K562 (cell line): Measurements from ENCODE around the gene ZNF672. TPM values are rescaled to one million over a fixed set of nuclear protein-coding genes. Genes with fewer than 3 reads are reported as not detected.

Source experiments
- ATAC-seq: fragments of 200-7000 bp; cut with Tn5 transposase; 3 replicates; pipeline ENCODE4 v1.9.1; 2020; ENCODE audit warnings: moderate library complexity
- BruUV-seq: library from RNA; stranded (reverse); fragments of 400-500 nt; replicated peaks from 2 replicates; lab custom pipeline; 2021; lab: Mats Ljungman, UMichigan
- CTCF ChIA-PET: fragments of 300-600 bp; formaldehyde crosslinking; extraction: SDS; loops from one replicate; lab custom pipeline; 2021; ENCODE audit warnings: low intra/inter-chr PET ratio; lab: Yijun Ruan, JAX
- POLR2A ChIA-PET: fragments of 300-600, 350-650 bp; sonication (Branson Sonifier 250); formaldehyde crosslinking; extraction: SDS; loops from one replicate; lab custom pipeline; 2021; ENCODE audit warnings: antibody characterized with exemption, inconsistent platforms; lab: Yijun Ruan, JAX
- DNase-seq, 4 experiments: peaks; one replicate each; pipeline versions ENCODE4 v3.0.0 to v3.0.0-alpha.2; 2011 to 2018; ENCODE audit warnings: low spot score in 3 of 4, mixed read lengths in 3 of 4; ENCODE audit errors: extremely low read depth in 1 of 4
- FAIRE-seq: peaks from 2 replicates; lab custom pipeline; 2011; peaks lifted over from hg19 to GRCh38; lab: Jason Lieb, UNC
- H2AFZ ChIP-seq: 2 replicates; pipeline ENCODE4 v1.6.0; 2011; ENCODE audit warnings: low read depth, low read length, control low read depth, inconsistent platforms
- H3K27ac ChIP-seq: fragments of 200-600 bp; 3 replicates; pipeline ENCODE4 v1.8.0; 2011; ENCODE audit warnings: low read depth, mild to moderate bottlenecking, control low read depth, inconsistent platforms, low read length, moderate library complexity, mixed read lengths; ENCODE audit errors: extremely low read depth
- H3K27me3 ChIP-seq, 2 experiments: fragments of 300-600 bp in 1 of 2; 2 replicates in 1 of 2; 3 replicates in 1 of 2; pipeline versions ENCODE4 v1.6.0 to v1.8.0; 2011; ENCODE audit warnings: inconsistent platforms in 2 of 2, low read length in 2 of 2, mild to moderate bottlenecking in 1 of 2, mixed read lengths in 1 of 2, moderate library complexity in 1 of 2; ENCODE audit not compliant: control insufficient read depth in 2 of 2, insufficient read depth in 2 of 2
- H3K36me3 ChIP-seq: fragments of 300-600 bp; 3 replicates; pipeline ENCODE4 v1.8.0; 2011; ENCODE audit warnings: mild to moderate bottlenecking, low read length, inconsistent platforms; ENCODE audit not compliant: control insufficient read depth, insufficient read depth
- H3K4me1 ChIP-seq, 2 experiments: fragments of 200-600 bp in 1 of 2; replicated peaks in 1 of 2; 2 replicates in 1 of 2; 3 replicates in 1 of 2; pipeline versions ENCODE4 v1.5.1 to v1.8.0; 2011; ENCODE audit warnings: inconsistent platforms in 2 of 2, low read length in 2 of 2, mild to moderate bottlenecking in 1 of 2, mixed read lengths in 1 of 2, moderate library complexity in 1 of 2; ENCODE audit not compliant: control insufficient read depth in 2 of 2, insufficient read depth in 2 of 2
- H3K4me2 ChIP-seq: 2 replicates; pipeline ENCODE4 v1.6.1; 2011; ENCODE audit warnings: low read length, control low read depth, inconsistent platforms, mixed read lengths; ENCODE audit not compliant: insufficient read depth
- H3K4me3 ChIP-seq: fragments of 200-600 bp; sonication (generic), shearing (Covaris generic); 2 replicates; pipeline ENCODE4 v1.5.1; 2016; ENCODE audit warnings: control low read depth, inconsistent platforms
- H3K79me2 ChIP-seq: fragments of 200-600 bp; 3 replicates; pipeline ENCODE4 v1.8.0; 2011; ENCODE audit warnings: low read length, inconsistent platforms; ENCODE audit not compliant: control insufficient read depth, insufficient read depth
- H3K9ac ChIP-seq, 2 experiments: 2 replicates each; pipeline versions ENCODE4 v1.6.0 to v1.6.1; 2011; ENCODE audit warnings: low read depth in 2 of 2, low read length in 2 of 2, control low read depth in 1 of 2, inconsistent platforms in 1 of 2, mild to moderate bottlenecking in 1 of 2, mixed read lengths in 1 of 2; ENCODE audit not compliant: insufficient read depth in 1 of 2
- H3K9me1 ChIP-seq: one replicate; pipeline ENCODE4 v1.6.0; 2011; ENCODE audit warnings: inconsistent platforms, mild to moderate bottlenecking, low read length, moderate library complexity; ENCODE audit not compliant: control insufficient read depth, insufficient read depth
- H3K9me3 ChIP-seq: replicated peaks from 2 replicates; pipeline ENCODE4 v1.5.1; 2011; ENCODE audit warnings: low read depth, low read length, inconsistent platforms; ENCODE audit not compliant: control insufficient read depth, insufficient read depth
- H4K20me1 ChIP-seq: replicated peaks from 2 replicates; pipeline ENCODE4 v1.6.1; 2011; ENCODE audit warnings: low read length, inconsistent platforms, mixed read lengths; ENCODE audit not compliant: control insufficient read depth, insufficient read depth
- HMG20A ChIP-seq: fragments of 450-650 bp; formaldehyde crosslinking; conservative IDR thresholded peaks from 2 replicates; pipeline ENCODE4 v1.4.0; 2020; ENCODE audit warnings: mild to moderate bottlenecking, mixed read lengths
- IRF1 ChIP-seq: sonication (generic); formaldehyde crosslinking; IDR thresholded peaks from 2 replicates; pipeline ENCODE4 v1.8.0; 2022; ENCODE audit warnings: missing genetic modification reagents, mild to moderate bottlenecking, borderline replicate concordance
- POLR2AphosphoS2 ChIP-seq: IDR thresholded peaks from 2 replicates; pipeline ENCODE4 v1.6.1; 2012; ENCODE audit warnings: low read length, improper control_type of control experiment
- POLR2AphosphoS5 ChIP-seq: IDR thresholded peaks from 2 replicates; pipeline ENCODE4 v1.6.1; 2011; ENCODE audit warnings: mild to moderate bottlenecking, low read depth, low read length, moderate library complexity; ENCODE audit not compliant: control insufficient read depth, insufficient read depth
- ZNF282 ChIP-seq: sonication (generic); formaldehyde crosslinking; IDR thresholded peaks from 2 replicates; pipeline ENCODE4 v1.8.1; 2023; ENCODE audit warnings: missing genetic modification reagents
- ZNF354B ChIP-seq: fragments of 250-450 bp; sonication (Bioruptor Pico); IDR thresholded peaks from 2 replicates; pipeline ENCODE4 v1.4.0; 2020
- WGBS: fragments of 100-300 bp; shearing (Covaris generic); methylation state at CpG from one replicate; pipeline ENCODE4 v1.1.6; 2016; ENCODE audit warnings: low coverage, mixed read lengths; ENCODE audit not compliant: insufficient coverage; ENCODE audit errors: missing lambda C conversion rate; 5-methylcytosine and 5-hydroxymethylcytosine counted together
- in situ Hi-C: fragments of 300-500 bp; cut with MboI; formaldehyde crosslinking; loops from 4 replicates; pipeline ENCODE4 v1.15.0; 2018; ENCODE audit warnings: inconsistent platforms, mixed read lengths
- intact Hi-C: fragments of 100-400 bp; cut with micrococcal nuclease; formaldehyde crosslinking; loops from 2 replicates; pipeline ENCODE4 v1.14.2; 2022
- polyA plus RNA-seq, 8 experiments: library from polyadenylated mRNA; depleted of rRNA in 4 of 8; stranded (reverse) in 5 of 8; unstranded in 3 of 8; fragments of >200 nt; fragmentation: Nextera tagmentation in 2 of 8; fragmentation: Illumina TruSeq in 1 of 8; extraction: Ambion mirVana in 2 of 8; extraction: Trizol in 1 of 8; gene quantifications; 2 replicates each; pipeline versions ENCODE4 v1.2.1 to v1.2.3, GENCODE V29; 2011 to 2014; ENCODE audit warnings: inconsistent platforms in 1 of 8, missing spikeins in 1 of 8
- total RNA-seq, 7 experiments: library from RNA; depleted of rRNA in 6 of 7; stranded (reverse); fragments of >200 nt in 6 of 7; fragmentation: Illumina TruSeq in 2 of 7; extraction: Trizol in 2 of 7; gene quantifications; 2 replicates each; pipeline versions ENCODE4 v1.2.1 to v1.2.3, GENCODE V29; 2011 to 2021; ENCODE audit warnings: low replicate concordance in 1 of 7

ZNF672 gene
- total and polyA plus RNA-seq, 9 of the 15 experiments (the other 6 are each of a cell fraction or from before 2014, with no cell fraction given): 1.9 to 57.9 (median 24.1) TPM

GRCh38 chr1:248810000-248810726 lies 27.9 kb upstream of the ZNF672 start (continued):
- TF ChIP-seq POLR2AphosphoS2 (0 out of 2 replicates have a peak, but pooled peaks have one; percentile 56), ZNF354B (CRISPR knock-in tag) (no peak), ZNF282 (CRISPR knock-in tag) (no peak)

- 73% methylated on average over 10 of the region's 12 CpGs for WGBS
- intact Hi-C loops (no loop called here), in situ Hi-C loops (no loop called here)
- 0 out of 2 replicates have a peak, but pooled peaks cover 4% of the 10 kb centered on the region for H4K20me1 ChIP-seq
- ChIA-PET POLR2A (interaction anchor here (1.4 to 2.1 kb wide), 2 partner anchors 8 to 15 kb away, joined by 4 to 9 read pairs; partner anchors contain the start of gene SH3BP5L), CTCF (no interaction called here)
- peaks cover 40% of the 10 kb centered on the region; the same call in 2 of the 3 replicates for H3K36me3 ChIP-seq
- TSS peak; percentile 29 for BruUV-seq
- ATAC-seq: no peak
- TF ChIP-seq HMG20A (CRISPR knock-in tag) (no peak), IRF1 (CRISPR knock-in tag) (no peak), POLR2AphosphoS5 (peak; percentile 26; the same call in 1 of the 2 replicates)
- no peak overlapping the region for H3K27ac ChIP-seq
- no peaks in the 10 kb centered on the region for H3K27me3 ChIP-seq
- H3K4me2 ChIP-seq: no peak overlapping the region
- H3K9me3 ChIP-seq: no peaks in the 10 kb centered on the region
- no peaks in the 10 kb centered on the region for H3K79me2 ChIP-seq
- no peak overlapping the region for H3K4me3 ChIP-seq
- H2AFZ ChIP-seq: no peak overlapping the region
- no peaks in the 10 kb centered on the region for H3K9me1 ChIP-seq
- H3K9ac ChIP-seq: peak overlapping the region in 1 of 2 experiments; percentile 26; a peak in 1 of 4 replicates
- no peak for FAIRE-seq
- peaks cover 3 to 6% of the 10 kb centered on the region in 2 experiments; a peak in 3 of 5 replicates for H3K4me1 ChIP-seq
- DNase-seq: peak in 2 of 4 experiments; percentile 2 to 10
These were observed 27.1 kb upstream of the ZNF672 start for GRCh38 chr1:248810727-248811513.
